SIG-M5 treated with dmso at 0.1 percent for 504 hours (cell line): ENCODE results near the gene IDUA.
"Not testable (repeated sequence)": the region's sequence is repeated elsewhere in the genome, so short reads cannot be mapped to it uniquely, and the experiment has no call there.

Source experiments
- DNase-seq: peaks from one replicate; lab custom pipeline; 2025; ENCODE audit not compliant: unreplicated experiment; lab: John Stamatoyannopoulos, UW

The IDUA gene

DNA sequence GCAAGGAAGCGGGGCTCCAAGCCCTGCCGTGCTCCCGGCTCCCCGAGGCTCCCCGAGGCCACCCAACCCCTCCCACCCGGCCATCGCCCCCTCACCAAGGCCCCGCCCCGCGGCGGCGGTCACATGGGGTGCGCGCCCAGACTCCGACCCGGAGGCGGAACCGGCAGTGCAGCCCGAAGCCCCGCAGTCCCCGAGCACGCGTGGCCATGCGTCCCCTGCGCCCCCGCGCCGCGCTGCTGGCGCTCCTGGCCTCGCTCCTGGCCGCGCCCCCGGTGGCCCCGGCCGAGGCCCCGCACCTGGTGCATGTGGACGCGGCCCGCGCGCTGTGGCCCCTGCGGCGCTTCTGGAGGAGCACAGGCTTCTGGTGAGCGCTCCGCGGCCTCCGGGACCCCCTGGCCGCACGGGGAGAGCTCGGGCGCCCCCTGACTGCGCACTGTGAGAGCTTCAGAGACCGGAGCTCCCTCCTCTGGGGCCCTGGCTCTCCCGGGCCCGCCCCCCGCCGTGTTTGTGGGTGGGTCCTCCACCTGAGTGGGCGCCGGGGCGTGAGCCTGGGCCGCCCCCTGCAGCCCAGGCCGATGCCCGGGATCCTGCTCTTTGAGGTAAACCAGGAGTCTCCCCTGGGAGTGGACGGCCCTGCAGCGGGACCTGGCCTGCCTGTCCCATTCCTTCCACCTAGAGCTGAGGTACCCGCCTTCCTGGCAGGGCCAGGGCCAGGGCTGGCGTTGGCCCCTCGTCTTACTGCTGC is at the start of gene IDUA:
Gene IDUA, plus strand, starts transcription at position 166 of the 745 bp plus-strand sequence. Its CDS starts 41 bp downstream, at position 207.
- DNase-seq, result peak; percentile 50

- not testable (repeated sequence) for DNase-seq
These were observed 47.3 kb upstream of the IDUA start for GRCh38 chr4:939508-939907.

GRCh38 chr4:945274-946102 is 41.4 kb upstream of the IDUA start:
- no peak for DNase-seq

DNA sequence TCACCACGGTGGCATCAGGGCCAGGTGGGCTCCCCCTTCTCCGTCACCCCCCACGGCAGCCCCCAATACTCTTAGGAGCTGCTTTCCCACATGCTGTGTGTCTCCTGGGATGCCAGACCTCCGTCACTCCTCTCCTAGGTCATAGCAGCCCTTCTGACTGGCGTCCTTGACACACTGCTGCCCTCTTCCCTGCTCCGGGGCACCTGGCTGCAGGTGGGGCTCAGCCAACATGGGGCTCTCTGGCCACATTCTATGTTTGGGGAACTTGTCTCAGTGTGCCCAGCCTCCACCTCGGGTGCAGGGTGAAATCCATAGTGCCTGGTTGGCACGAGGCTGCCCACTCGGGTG is 40.8 kb upstream of the IDUA start:
- no peak for DNase-seq

DNA sequence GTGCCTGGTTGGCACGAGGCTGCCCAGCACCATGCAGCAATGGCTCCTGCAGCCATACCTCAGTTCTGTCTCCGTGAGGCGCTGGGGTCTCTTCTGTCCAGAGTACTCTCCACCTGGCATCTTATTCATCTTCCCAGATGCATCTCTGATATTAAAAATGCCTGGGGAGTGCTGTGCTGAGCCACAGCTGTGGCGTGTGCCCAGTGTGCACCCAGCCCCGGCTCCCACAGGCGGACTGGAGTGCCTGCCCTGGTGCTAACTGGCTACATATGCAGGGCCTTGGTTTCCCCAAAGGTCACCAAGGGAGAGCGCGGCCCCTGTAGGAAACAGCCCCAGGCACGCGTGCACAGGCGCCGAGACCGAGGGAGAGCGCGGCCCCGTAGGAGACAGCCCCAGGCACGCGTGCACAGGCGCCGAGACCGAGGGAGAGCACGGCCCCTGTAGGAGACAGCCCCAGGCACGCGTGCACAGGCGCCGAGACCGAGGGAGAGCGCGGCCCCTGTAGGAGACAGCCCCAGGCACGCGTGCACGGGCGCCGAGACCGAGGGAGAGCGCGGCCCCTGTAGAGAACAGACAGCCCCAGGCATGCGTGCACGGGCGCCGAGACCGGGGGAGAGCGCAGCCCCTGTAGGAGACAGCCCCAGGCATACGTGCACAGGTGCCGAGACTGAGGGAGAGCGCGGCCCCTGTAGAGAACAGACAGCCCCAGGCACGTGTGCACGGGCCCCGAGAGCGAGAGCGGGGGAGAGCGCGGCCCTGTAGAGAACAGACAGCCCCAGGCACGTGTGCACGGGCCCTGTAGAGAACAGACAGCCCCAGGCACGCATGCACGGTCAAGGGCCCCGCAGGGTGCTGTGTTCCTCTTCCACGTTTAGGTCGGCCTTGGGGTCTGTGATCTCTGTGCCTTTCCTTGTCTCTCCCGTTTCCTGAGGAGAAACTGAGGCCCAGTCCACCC is 40.0 kb upstream of the IDUA start:
- no peak for DNase-seq

DNA sequence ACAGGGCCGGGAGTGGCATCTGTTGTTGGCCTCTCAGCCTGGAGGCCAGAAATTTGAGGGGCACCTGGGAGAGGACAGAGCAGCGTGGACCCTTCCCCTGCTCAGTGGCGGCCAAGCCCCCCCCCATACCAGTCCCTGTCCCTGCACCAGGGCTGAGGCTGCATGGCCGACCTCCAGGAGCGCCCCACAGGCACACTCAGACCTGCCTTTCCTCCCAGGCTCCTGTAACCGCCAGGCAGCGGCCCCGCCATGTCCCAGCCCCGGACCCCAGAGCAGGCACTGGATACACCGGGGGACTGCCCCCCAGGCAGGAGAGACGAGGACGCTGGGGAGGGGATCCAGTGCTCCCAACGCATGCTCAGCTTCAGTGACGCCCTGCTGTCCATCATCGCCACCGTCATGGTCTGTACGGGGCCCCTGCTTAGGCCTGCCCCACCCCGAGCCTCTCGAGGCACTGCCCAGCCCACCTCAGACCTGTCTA is 39.3 kb upstream of the IDUA start:
- DNase-seq, result no peak

GRCh38 chr4:948101-948935 is 38.5 kb upstream of the IDUA start:
- no peak for DNase-seq

- no peak for DNase-seq
These were observed 37.9 kb upstream of the IDUA start for GRCh38 chr4:948936-949300.

GRCh38 chr4:949656-950055 is 37.2 kb upstream of the IDUA start:
- DNase-seq, result no peak

DNA sequence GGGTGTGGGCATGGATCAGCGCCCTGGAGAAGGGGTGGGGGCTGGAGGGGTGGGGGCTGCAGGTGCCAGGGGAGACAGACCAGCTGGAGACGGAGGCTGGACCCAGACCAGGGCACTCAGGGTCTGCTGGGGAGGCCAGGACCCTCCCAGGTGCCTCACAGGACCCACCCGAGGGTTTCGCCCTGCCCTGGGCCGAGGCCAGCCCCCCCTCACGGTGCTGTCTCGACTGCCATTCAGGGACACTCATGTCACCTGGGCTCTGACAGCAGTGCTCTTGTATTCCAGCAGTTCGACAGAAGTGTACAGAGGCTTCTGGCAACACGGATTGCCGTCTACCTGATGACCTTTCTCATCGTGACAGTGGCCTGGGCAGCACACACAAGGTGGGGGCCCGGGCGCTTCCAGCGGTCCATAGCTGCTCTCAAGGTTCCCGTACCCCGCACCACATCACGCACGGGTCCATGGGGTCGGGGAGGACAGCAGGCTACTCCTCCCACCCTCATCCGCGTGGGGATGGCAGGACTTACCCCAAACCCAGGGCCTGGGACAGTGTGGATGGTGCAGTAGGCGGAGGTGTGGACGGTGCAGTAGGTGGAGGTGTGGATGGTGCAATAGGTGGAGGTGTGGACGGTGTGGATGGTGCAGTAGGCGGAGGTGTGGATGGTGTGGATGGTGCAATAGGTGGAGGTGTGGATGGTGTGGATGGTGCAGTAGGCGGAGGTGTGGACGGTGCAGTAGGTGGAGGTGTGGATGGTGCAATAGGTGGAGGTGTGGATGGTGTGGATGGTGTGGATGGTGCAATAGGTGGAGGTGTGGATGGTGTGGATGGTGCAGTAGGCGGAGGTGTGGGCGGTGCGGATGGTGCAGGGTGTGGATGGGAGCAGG is 36.5 kb upstream of the IDUA start:
- no peak for DNase-seq

- no peak for DNase-seq
These were observed 35.7 kb upstream of the IDUA start for GRCh38 chr4:951186-951585.

DNA sequence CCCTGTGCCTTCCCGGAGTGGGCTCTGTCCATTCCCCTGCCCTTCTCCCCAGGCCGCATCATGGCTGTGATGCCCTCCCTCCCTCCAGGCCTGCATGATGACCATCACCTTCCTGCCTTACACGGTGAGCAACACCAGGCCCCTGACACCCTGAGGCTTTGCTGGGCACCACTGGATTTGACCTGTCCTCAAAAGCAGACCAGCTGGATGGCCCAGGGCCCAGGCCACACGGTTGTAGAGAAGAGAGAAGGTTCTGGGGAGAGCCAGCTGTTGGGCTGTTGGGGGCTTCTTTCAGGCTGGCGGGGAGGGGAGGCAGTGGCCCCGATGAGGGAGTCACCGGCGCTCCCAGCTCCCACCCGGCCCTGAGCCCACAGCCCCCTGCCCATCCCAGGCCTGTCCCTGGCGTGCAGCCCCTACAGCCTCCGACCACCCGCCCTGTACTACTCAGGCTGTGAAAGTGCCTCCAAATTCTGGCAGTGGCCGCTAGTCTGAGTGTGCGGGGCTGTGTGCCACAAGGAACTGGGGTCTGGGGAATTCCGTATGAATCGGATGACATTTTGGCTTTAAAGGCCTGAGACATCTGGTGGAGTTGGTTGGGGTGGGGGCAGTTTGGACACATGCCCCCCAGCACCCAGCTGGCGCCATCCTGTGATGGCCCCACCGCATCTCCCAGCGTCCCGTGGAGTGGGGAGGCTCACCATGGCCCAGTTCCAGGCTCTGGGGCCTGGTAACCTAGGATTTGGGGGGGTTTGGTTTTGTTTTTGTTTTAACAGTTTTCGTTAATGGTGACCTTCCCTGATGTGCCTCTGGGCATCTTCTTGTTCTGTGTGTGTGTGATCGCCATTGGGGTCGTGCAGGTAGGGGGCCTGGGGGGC is 35.0 kb upstream of the IDUA start:
- no peak for DNase-seq

DNA sequence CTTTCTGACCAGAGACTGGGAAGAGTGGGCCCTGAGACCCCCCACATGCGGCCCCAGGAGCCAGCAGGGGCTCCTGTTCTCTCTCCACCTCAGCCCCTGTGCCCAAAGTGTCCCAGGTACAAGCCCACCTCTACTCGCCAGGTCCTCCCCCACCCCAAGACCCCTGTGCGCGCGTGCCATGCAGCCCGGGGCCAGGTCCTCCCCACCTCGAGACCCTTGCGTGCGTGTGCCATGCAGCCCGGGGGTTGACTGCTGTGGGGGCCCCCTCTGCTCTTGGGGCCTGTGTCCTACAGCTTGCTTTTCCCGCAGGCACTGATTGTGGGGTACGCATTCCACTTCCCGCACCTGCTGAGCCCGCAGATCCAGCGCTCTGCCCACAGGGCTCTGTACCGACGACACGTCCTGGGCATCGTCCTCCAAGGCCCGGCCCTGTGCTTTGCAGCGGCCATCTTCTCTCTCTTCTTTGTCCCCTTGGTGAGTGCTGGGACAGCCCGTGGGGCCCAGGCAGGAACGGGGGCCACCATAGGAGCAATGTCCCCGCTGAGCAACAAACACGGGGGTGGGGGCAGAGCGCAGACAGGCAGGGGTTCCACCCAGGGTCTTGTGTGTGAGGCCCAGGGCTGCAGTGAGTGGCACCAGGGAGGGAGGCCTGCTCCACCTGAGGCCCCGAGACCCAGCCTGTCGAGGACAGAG is 33.8 kb upstream of the IDUA start:
- DNase-seq, result no peak

DNA sequence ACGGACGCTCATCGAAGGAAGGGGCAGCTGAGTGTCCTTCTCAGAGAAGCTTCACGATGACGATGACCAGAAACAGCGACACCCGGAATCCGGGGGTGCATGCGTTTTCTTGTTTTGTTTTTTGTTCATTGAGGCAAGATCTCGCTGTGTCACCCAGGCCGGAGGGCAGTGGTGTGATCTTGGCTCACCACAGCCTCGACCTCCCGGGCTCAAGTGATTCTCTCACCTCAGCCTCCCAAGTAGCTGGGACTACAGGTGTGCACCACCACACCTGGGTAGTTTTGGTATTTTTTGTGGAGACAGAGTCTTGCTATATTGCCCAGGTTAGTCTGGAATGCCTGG is 33.3 kb upstream of the IDUA start:
- DNase-seq, result no peak

DNA sequence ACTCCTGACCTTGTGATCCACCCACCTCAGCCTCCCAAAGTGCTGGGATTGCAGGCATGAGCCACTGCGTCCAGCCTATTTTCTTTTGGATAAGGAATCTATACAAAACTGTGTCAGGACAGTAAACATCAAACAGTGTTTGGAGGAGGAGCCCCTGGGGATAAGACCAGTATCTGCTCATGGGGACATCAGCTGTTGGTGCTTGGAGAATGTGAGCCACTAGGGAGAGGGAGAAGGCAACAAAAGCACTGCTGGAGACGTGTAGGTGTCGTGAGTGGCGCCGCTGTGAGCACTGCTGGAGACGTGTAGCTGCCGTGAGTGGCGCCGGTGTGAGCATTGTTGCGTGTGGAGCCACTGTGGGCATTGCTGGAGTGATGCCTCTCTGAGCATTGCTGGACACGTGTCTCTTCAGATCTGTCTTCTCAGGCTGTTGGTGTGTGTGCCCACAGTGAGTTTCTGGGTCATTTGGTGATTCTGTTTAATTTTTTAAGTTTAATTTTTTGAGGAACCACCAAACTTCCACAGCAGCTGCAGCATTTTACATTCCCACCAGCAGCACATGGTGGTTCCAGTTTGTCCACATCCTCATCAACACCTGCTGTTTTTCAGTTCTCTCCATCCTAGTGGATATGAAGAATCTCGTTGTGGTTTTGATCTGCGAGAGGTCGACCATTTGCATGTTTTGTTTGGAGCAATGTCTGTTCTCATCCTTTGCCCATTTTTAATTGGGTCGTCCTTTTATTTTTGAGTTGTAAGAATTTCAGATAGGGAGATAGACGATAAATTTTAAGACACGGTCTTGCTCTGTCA is 32.4 kb upstream of the IDUA start:
- no peak for DNase-seq

DNA sequence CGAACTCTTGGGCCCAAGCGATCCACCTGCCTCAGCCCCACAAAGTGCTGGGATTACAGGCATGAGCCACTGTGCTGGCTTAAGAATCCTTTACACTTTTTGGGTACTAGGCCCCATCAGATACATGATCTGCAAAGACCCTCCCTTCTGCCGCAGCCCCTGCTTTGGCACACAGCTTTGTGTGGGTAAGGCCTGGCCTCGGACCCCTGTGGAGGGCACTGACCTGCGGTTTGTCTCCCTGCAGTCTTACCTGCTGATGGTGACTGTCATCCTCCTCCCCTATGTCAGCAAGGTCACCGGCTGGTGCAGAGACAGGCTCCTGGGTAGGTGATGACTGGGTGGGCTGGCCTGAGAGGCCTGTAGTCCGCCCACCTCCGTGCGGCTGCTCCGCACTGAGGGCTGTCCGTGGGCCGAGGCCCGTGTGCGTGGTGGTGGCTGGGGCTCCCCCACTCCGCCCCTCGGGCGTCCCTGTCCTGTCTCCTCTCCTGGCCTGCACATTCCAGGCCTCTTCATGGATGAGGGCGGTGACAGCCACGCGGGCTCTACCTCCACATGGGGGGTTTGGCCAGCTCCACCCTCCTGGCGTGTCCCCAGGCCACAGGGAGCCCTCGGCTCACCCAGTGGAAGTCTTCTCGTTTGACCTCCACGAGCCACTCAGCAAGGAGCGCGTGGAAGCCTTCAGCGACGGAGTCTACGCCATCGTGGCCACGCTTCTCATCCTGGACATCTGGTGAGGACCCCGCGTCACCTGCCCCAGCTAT is 31.5 kb upstream of the IDUA start:
- no peak for DNase-seq
